ENCODE measurements around the gene NELL1. TPM values are rescaled to one million over a fixed set of nuclear protein-coding genes. Genes with fewer than 3 reads are reported as not detected.

Gene NELL1
- total RNA-seq, 1 experiment from 2014 or later = 0.22 TPM

GRCh38 chr11:20869123-20869522 is 199.7 kb downstream of the NELL1 start:
- no peak for DNase-seq
- Histone ChIP-seq H2AK5ac (ENCODE audit: insufficient read length, low read length) (no peak overlapping the region), H4K91ac (ENCODE audit: insufficient read length, low read depth, low read length) (no peak overlapping the region), H3K27ac (ENCODE audit: insufficient read length, low read depth, low read length) (no peak overlapping the region), H3K79me2 (ENCODE audit: insufficient read depth, low read length) (no peaks in the 10 kb centered on the region), H3K9ac (ENCODE audit: extremely low read depth, insufficient read length, low read length) (no peak overlapping the region), H3K18ac (ENCODE audit: insufficient read length, low read depth, low read length) (no peak overlapping the region), H2BK120ac (ENCODE audit: low read depth, low read length, poor library complexity, severe bottlenecking) (no peak overlapping the region), H4K20me1 (ENCODE audit: control insufficient read depth, insufficient read depth, insufficient read length) (no peaks in the 10 kb centered on the region), H3K56ac (ENCODE audit: insufficient read length, low read depth, low read length) (no peak overlapping the region), H3K27me3 (ENCODE audit: insufficient read depth, low read length) (no peaks in the 10 kb centered on the region), H3K4me1 (ENCODE audit: insufficient read depth, low read length) (no peaks in the 10 kb centered on the region), H2BK20ac (ENCODE audit: low read depth, low read length, poor library complexity, severe bottlenecking) (no peak overlapping the region), H2BK12ac (ENCODE audit: insufficient read length, low read depth, low read length) (no peak overlapping the region), H3K23ac (ENCODE audit: insufficient read length, low read depth, low read length) (no peak overlapping the region), H3K23me2 (ENCODE audit: insufficient read length, low read depth, low read length, poor library complexity, severe bottlenecking) (no peaks in the 10 kb centered on the region), H2AFZ (ENCODE audit: low read length) (no peak overlapping the region), H3K4ac (ENCODE audit: low read depth, low read length) (no peak overlapping the region), H3K9me3 (ENCODE audit: control insufficient read depth, low read depth, low read length) (no peaks in the 10 kb centered on the region), H2BK15ac (ENCODE audit: low read depth, low read length) (no peak overlapping the region), H3K79me1 (ENCODE audit: insufficient read depth, low read depth, low read length, poor library complexity, severe bottlenecking) (no peaks in the 10 kb centered on the region), H3T11ph (ENCODE audit: low read length) (no peak overlapping the region), H4K5ac (ENCODE audit: insufficient read length, low read depth, low read length) (no peak overlapping the region), H3K4me2 (ENCODE audit: insufficient read depth, insufficient read length, low read length) (no peak overlapping the region), H3K14ac (ENCODE audit: insufficient read depth, low read length) (no peak overlapping the region), H4K8ac (replicated peaks; ENCODE audit: insufficient read length, low read depth, low read length) (no peak overlapping the region), H2BK5ac (ENCODE audit: insufficient read length, low read length) (no peak overlapping the region)
- TF ChIP-seq CTCF (conservative IDR thresholded peaks at IDR 0.05) = no peak
- H3K9me3 Mint-ChIP-seq = peaks cover 3 to 4% of the 10 kb centered on the region in 2 experiments; a peak in 4 of 5 replicates
- H3K27me3 Mint-ChIP-seq (ENCODE audit: low read depth) = no peaks in the 10 kb centered on the region; the same call in 1 of the 2 replicates
- no peaks in the 10 kb centered on the region for H3K4me1 Mint-ChIP-seq
- H3K4me3 Mint-ChIP-seq = no peak overlapping the region
- H3K27ac Mint-ChIP-seq = no peak overlapping the region
- H3K36me3 Mint-ChIP-seq (ENCODE audit: insufficient read depth in 1 of 3, low read depth in 3 of 3) = no peaks in the 10 kb centered on the region; a peak in 2 of 7 replicates

All from H9 (cell line).